Endothelial cell of umbilical vein (primary cell): Measurements from ENCODE around the gene HNRNPC.

ENCODE experiments used
- EZH2 ChIP-seq: IDR thresholded peaks from 2 replicates; pipeline ENCODE4 v1.6.1; 2012; ENCODE audit warnings: borderline replicate concordance, low read depth, mild to moderate bottlenecking, moderate library complexity, low read length, inconsistent platforms; ENCODE audit not compliant: severe bottlenecking
- FOS ChIP-seq: IDR thresholded peaks from 2 replicates; pipeline ENCODE4 v1.6.1; 2011; ENCODE audit warnings: mild to moderate bottlenecking, low read length, moderate library complexity, borderline replicate concordance; ENCODE audit not compliant: insufficient read depth
- GATA2 ChIP-seq: IDR thresholded peaks from 2 replicates; pipeline ENCODE4 v1.7.0; 2011; ENCODE audit warnings: low read depth, mild to moderate bottlenecking, moderate library complexity, mixed read lengths, low read length; ENCODE audit not compliant: insufficient read length, insufficient read depth
- JUN ChIP-seq: IDR thresholded peaks from 2 replicates; pipeline ENCODE4 v1.6.1; 2011; ENCODE audit warnings: borderline replicate concordance, low read depth; ENCODE audit not compliant: insufficient read length, insufficient read depth
- POLR2A ChIP-seq: IDR thresholded peaks from 2 replicates; pipeline ENCODE4 v1.6.1; 2012; ENCODE audit warnings: low read depth, mild to moderate bottlenecking, control low read depth, low read length
- POLR2AphosphoS5 ChIP-seq: IDR thresholded peaks from 2 replicates; pipeline ENCODE4 v1.6.1; 2012; ENCODE audit warnings: low read depth, mild to moderate bottlenecking, control low read depth, low read length, moderate library complexity; ENCODE audit not compliant: insufficient read depth
- TF ChIP-seq, protein P1 (sequence below), 2 donors: IDR thresholded peaks; 1 replicate in 1 of 2; 2 replicates in 1 of 2; pipeline ENCODE4 v1.5.1; 2011; ENCODE audit warnings: low read length in 2 of 2, mild to moderate bottlenecking in 2 of 2, moderate library complexity in 2 of 2, control low read depth in 1 of 2, inconsistent platforms in 1 of 2, low read depth in 1 of 2; ENCODE audit not compliant: insufficient read depth in 1 of 2; ENCODE audit errors: extremely low read depth in 1 of 2
- TF ChIP-seq, protein P2 (sequence below): IDR thresholded peaks from 2 replicates; pipeline ENCODE4 v1.6.1; 2011; ENCODE audit not compliant: insufficient read depth, insufficient read length

DNA sequence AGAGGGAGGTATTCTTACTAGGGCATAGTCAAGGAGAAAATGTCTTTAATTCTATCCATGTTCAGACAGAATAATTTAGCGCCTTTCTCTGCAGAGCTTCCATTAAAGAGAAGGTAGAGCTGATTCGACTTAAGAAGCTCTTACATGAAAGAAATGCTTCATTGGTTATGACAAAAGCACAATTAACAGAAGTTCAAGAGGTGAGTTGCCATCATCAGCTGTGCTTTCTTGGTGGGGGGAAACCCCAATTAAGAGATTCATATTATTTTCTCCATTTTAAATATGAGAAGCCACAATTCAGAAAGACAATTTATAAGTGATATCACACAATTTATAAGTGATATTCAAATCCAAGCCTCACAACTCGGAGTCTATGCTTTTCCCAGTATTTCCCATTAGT, 38.4 kb upstream of the HNRNPC start:
- TF ChIP-seq, protein P1, sequence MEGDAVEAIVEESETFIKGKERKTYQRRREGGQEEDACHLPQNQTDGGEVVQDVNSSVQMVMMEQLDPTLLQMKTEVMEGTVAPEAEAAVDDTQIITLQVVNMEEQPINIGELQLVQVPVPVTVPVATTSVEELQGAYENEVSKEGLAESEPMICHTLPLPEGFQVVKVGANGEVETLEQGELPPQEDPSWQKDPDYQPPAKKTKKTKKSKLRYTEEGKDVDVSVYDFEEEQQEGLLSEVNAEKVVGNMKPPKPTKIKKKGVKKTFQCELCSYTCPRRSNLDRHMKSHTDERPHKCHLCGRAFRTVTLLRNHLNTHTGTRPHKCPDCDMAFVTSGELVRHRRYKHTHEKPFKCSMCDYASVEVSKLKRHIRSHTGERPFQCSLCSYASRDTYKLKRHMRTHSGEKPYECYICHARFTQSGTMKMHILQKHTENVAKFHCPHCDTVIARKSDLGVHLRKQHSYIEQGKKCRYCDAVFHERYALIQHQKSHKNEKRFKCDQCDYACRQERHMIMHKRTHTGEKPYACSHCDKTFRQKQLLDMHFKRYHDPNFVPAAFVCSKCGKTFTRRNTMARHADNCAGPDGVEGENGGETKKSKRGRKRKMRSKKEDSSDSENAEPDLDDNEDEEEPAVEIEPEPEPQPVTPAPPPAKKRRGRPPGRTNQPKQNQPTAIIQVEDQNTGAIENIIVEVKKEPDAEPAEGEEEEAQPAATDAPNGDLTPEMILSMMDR (IDR thresholded peaks at IDR 0.05; ENCODE audit: extremely low read depth in 1 of 2, insufficient read depth in 1 of 2, low read depth in 1 of 2, low read length in 2 of 2): no peak
- TF ChIP-seq POLR2AphosphoS5 (no peak), EZH2 (no peak), POLR2A (no peak), GATA2 (no peak), FOS (no peak), JUN (no peak)
- TF ChIP-seq, protein P2, sequence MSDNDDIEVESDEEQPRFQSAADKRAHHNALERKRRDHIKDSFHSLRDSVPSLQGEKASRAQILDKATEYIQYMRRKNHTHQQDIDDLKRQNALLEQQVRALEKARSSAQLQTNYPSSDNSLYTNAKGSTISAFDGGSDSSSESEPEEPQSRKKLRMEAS: no peak
